T-helper 22 cell (primary cell): ENCODE data around the gene PLEKHM3.

Experiments
- DNase-seq: peaks from one replicate; pipeline ENCODE4 v3.0.0-alpha.2; 2020; ENCODE audit warnings: low read depth

PLEKHM3 gene

GRCh38 chr2:207849443-207849842 lies 175.9 kb downstream of the PLEKHM3 start:
- no peak for DNase-seq

GRCh38 chr2:207848545-207848928 lies 176.8 kb downstream of the PLEKHM3 start:
- no peak for DNase-seq

- DNase-seq: no peak
These were observed 177.4 kb downstream of the PLEKHM3 start for GRCh38 chr2:207847807-207848544.

GRCh38 chr2:207847098-207847806 lies 178.1 kb downstream of the PLEKHM3 start:
- DNase-seq: no peak

GRCh38 chr2:207845202-207845864 lies 180.0 kb downstream of the PLEKHM3 start:
- DNase-seq: no peak

GRCh38 chr2:207844648-207845047 lies 180.7 kb downstream of the PLEKHM3 start:
- no peak for DNase-seq

- no peak for DNase-seq
These were observed 185.2 kb downstream of the PLEKHM3 start for GRCh38 chr2:207840101-207840500.

- no peak for DNase-seq
These were observed 185.8 kb downstream of the PLEKHM3 start for GRCh38 chr2:207839575-207839974.

GRCh38 chr2:207839028-207839427 lies 186.3 kb downstream of the PLEKHM3 start:
- DNase-seq: no peak

GRCh38 chr2:207836521-207837133 lies 188.7 kb downstream of the PLEKHM3 start:
- no peak for DNase-seq

- DNase-seq: no peak
These were observed 189.5 kb downstream of the PLEKHM3 start for GRCh38 chr2:207835805-207836204.

- DNase-seq: no peak
These were observed 192.0 kb downstream of the PLEKHM3 start for GRCh38 chr2:207833251-207833751.

- no peak for DNase-seq
These were observed 193.6 kb downstream of the PLEKHM3 start for GRCh38 chr2:207831584-207832248.

- no peak for DNase-seq
These were observed 194.4 kb downstream of the PLEKHM3 start for GRCh38 chr2:207830778-207831438.

- no peak for DNase-seq
These were observed 196.8 kb downstream of the PLEKHM3 start for GRCh38 chr2:207828361-207829057.

GRCh38 chr2:207825978-207826377 lies 199.3 kb downstream of the PLEKHM3 start:
- no peak for DNase-seq

- no peak for DNase-seq
These were observed 200.0 kb downstream of the PLEKHM3 start for GRCh38 chr2:207825045-207825954.

- no peak for DNase-seq
These were observed 201.5 kb downstream of the PLEKHM3 start for GRCh38 chr2:207823865-207824264.
